K562 (cell line): ENCODE measurements around the gene ZDHHC1. TPM values are rescaled to one million over a fixed set of nuclear protein-coding genes. Genes with fewer than 3 reads are reported as not detected.

Experiments
- ADNP ChIP-seq: fragments of 200-800 bp; sonication (Bioruptor generic); IDR thresholded peaks from 2 replicates; pipeline ENCODE4 v1.6.1; 2016; ENCODE audit warnings: missing genetic modification characterization, missing compliant biosample characterization
- CTCFL ChIP-seq: IDR thresholded peaks from 2 replicates; pipeline ENCODE4 v1.6.1; 2011; ENCODE audit warnings: borderline replicate concordance, low read depth, mild to moderate bottlenecking, moderate library complexity, low read length; ENCODE audit not compliant: insufficient read depth, poor library complexity, severe bottlenecking
- MTF1 ChIP-seq: fragments of 250-450 bp; sonication (Bioruptor Pico); IDR thresholded peaks from 2 replicates; pipeline ENCODE4 v1.9.0; 2021; ENCODE audit warnings: moderate library complexity, mild to moderate bottlenecking, inconsistent platforms, borderline replicate concordance
- NFRKB ChIP-seq: fragments of 450-650 bp; IDR thresholded peaks from 2 replicates; pipeline ENCODE4 v1.6.1; 2016; ENCODE audit warnings: low read depth
- PHB ChIP-seq: fragments of 250-450 bp; sonication (Bioruptor Pico); IDR thresholded peaks from 2 replicates; pipeline ENCODE4 v1.5.0; 2021
- RFX5 ChIP-seq: IDR thresholded peaks from 2 replicates; pipeline ENCODE4 v1.6.1; 2011; ENCODE audit warnings: low read depth, mild to moderate bottlenecking, improper control_type of control experiment, low read length
- SMARCE1 ChIP-seq: fragments of 450-650 bp; IDR thresholded peaks from 2 replicates; pipeline ENCODE4 v1.7.1; 2016; ENCODE audit warnings: mild to moderate bottlenecking
- TAF1 ChIP-seq: IDR thresholded peaks from 2 replicates; pipeline ENCODE4 v1.6.1; 2011; ENCODE audit warnings: mild to moderate bottlenecking, low read length, moderate library complexity; ENCODE audit not compliant: insufficient read depth, control insufficient read depth, severe bottlenecking; ENCODE audit errors: extremely low read depth
- ZEB2 ChIP-seq: fragments of 450-650 bp; IDR thresholded peaks from 2 replicates; pipeline ENCODE4 v1.6.1; 2016
- ZNF212 ChIP-seq: fragments of 450-650 bp; formaldehyde crosslinking; IDR thresholded peaks from 2 replicates; pipeline ENCODE4 v1.4.0; 2020; ENCODE audit warnings: mild to moderate bottlenecking
- ZNF408 ChIP-seq: fragments of 250-450 bp; sonication (Bioruptor Pico); IDR thresholded peaks from 2 replicates; pipeline ENCODE4 v1.4.0; 2020; ENCODE audit warnings: low read depth, mild to moderate bottlenecking, moderate library complexity
- polyA plus RNA-seq, 8 experiments: library from polyadenylated mRNA; depleted of rRNA in 4 of 8; stranded (reverse) in 5 of 8; unstranded in 3 of 8; fragments of >200 nt; fragmentation: Nextera tagmentation in 2 of 8; fragmentation: Illumina TruSeq in 1 of 8; extraction: Ambion mirVana in 2 of 8; extraction: Trizol in 1 of 8; gene quantifications; 2 replicates each; pipeline versions ENCODE4 v1.2.1 to v1.2.3, GENCODE V29; 2011 to 2014; ENCODE audit warnings: inconsistent platforms in 1 of 8, missing spikeins in 1 of 8
- total RNA-seq, 7 experiments: library from RNA; depleted of rRNA in 6 of 7; stranded (reverse); fragments of >200 nt in 6 of 7; fragmentation: Illumina TruSeq in 2 of 7; extraction: Trizol in 2 of 7; gene quantifications; 2 replicates each; pipeline versions ENCODE4 v1.2.1 to v1.2.3, GENCODE V29; 2011 to 2021; ENCODE audit warnings: low replicate concordance in 1 of 7
- TF ChIP-seq, protein P1 (sequence below): sonication (generic); formaldehyde crosslinking; IDR thresholded peaks from 2 replicates; pipeline ENCODE4 v1.8.0; 2022; ENCODE audit warnings: missing genetic modification reagents, mild to moderate bottlenecking, moderate library complexity, borderline replicate concordance

The ZDHHC1 gene
- total and polyA plus RNA-seq, 9 of the 15 experiments (the other 6 are each of a cell fraction or from before 2014, with no cell fraction given) = 0.06 to 0.77 (median 0.25) TPM; not detected in 4

DNA sequence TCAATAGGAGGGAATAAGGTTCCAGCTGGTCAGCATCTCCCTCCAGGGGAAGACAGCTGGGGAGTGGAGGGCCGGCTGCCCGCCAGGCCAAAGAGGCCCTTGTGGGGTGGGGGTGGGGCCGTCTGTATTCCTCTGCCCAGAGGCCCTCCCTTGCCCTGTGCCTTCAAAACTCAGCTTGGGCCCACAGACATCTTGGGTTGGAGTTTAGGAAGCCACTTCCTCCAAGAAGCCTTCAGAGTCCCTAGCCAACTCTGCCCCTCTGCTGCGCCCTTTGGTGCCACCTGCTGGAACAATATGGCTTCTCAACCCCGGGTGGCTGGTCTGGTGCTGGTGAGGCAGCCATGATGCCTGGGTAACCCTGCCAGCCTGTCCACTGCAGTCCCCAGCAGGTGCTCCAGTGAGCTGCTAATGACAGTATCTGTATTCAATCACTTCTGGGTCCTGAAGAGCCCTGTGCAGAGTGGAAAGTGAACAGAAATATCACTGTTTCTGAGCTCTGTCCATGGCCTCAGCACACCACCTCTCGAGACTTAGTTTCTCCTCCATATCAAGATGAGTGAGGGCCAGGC is 31.3 kb upstream of the ZDHHC1 start (continued):
- TF ChIP-seq CTCFL (peak; percentile 69), MTF1 (no peak), TAF1 (no peak), ZNF212 (CRISPR knock-in tag) (no peak), ZEB2 (no peak), ZNF408 (CRISPR knock-in tag) (no peak), ADNP (no peak), PHB (CRISPR knock-in tag) (no peak), RFX5 (no peak), NFRKB (no peak), SMARCE1 (no peak)
- TF ChIP-seq, protein P1, sequence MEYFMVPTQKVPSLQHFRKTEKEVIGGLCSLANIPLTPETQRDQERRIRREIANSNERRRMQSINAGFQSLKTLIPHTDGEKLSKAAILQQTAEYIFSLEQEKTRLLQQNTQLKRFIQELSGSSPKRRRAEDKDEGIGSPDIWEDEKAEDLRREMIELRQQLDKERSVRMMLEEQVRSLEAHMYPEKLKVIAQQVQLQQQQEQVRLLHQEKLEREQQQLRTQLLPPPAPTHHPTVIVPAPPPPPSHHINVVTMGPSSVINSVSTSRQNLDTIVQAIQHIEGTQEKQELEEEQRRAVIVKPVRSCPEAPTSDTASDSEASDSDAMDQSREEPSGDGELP = 0 out of 2 replicates have a peak, but pooled peaks have one; percentile 1
